ENCODE measurements around the gene DPEP1.
A peak's percentile ranks its signal among the peaks of the same experiment; 100 is the strongest.

The DPEP1 gene

GRCh38 chr16:89593841-89594240, 19.6 kb upstream of the DPEP1 start:
- no peak overlapping the region for H3K4me3 ChIP-seq (ENCODE audit: low read depth, low read length)
- DNase-seq (ENCODE audit: low read depth): no peak
- in situ Hi-C loops (cut with HindIII; ENCODE audit: low sequenced_read_pairs): no loop called here
- no peak for TF ChIP-seq CTCF (IDR thresholded peaks at IDR 0.05; ENCODE audit: low read depth, low read length, missing control alignments)

GRCh38 chr16:89595330-89596060, 17.9 kb upstream of the DPEP1 start:
- no peak overlapping the region for H3K4me3 ChIP-seq (ENCODE audit: low read depth, low read length)
- no peak for DNase-seq (ENCODE audit: low read depth)
- in situ Hi-C loops (cut with HindIII; ENCODE audit: low sequenced_read_pairs): no loop called here
- no peak for TF ChIP-seq CTCF (IDR thresholded peaks at IDR 0.05; ENCODE audit: low read depth, low read length, missing control alignments)

GRCh38 chr16:89596061-89596689, 17.3 kb upstream of the DPEP1 start:
- TF ChIP-seq CTCF (IDR thresholded peaks at IDR 0.05; ENCODE audit: low read depth, low read length, missing control alignments): no peak
- no peak overlapping the region for H3K4me3 ChIP-seq (ENCODE audit: low read depth, low read length)
- in situ Hi-C loops (cut with HindIII; ENCODE audit: low sequenced_read_pairs): no loop called here
- no peak for DNase-seq (ENCODE audit: low read depth)

- no peak overlapping the region for H3K4me3 ChIP-seq (ENCODE audit: low read depth, low read length)
- no peak for DNase-seq (ENCODE audit: low read depth)
- no peak for TF ChIP-seq CTCF (IDR thresholded peaks at IDR 0.05; ENCODE audit: low read depth, low read length, missing control alignments)
- in situ Hi-C loops (cut with HindIII; ENCODE audit: low sequenced_read_pairs): no loop called here
These were observed 16.3 kb upstream of the DPEP1 start for GRCh38 chr16:89596957-89597649.

GRCh38 chr16:89598199-89598598, 15.2 kb upstream of the DPEP1 start:
- H3K4me3 ChIP-seq (ENCODE audit: low read depth, low read length): no peak overlapping the region
- no peak for DNase-seq (ENCODE audit: low read depth)
- no peak for TF ChIP-seq CTCF (IDR thresholded peaks at IDR 0.05; ENCODE audit: low read depth, low read length, missing control alignments)
- in situ Hi-C loops (cut with HindIII; ENCODE audit: low sequenced_read_pairs): no loop called here

- in situ Hi-C loops (cut with HindIII; ENCODE audit: low sequenced_read_pairs): no loop called here
- TF ChIP-seq CTCF (IDR thresholded peaks at IDR 0.05; ENCODE audit: low read depth, low read length, missing control alignments): peak; percentile 6
- no peak overlapping the region for H3K4me3 ChIP-seq (ENCODE audit: low read depth, low read length)
- no peak for DNase-seq (ENCODE audit: low read depth)
These were observed 14.0 kb upstream of the DPEP1 start for GRCh38 chr16:89599451-89599858.

Data from astrocyte of the cerebellum (primary cell).